ENCODE data around the gene CAMK4.
A peak's percentile ranks its signal among the peaks of the same experiment; 100 is the strongest.

Gene CAMK4

GRCh38 chr5:111227226-111227782, 3.1 kb downstream of the CAMK4 start:
- H3K9me3 ChIP-seq: no peaks in the 10 kb centered on the region
- H3K4me3 ChIP-seq (ENCODE audit: low read depth, low read length): peak overlapping the region; percentile 85
- DNase-seq: peak; percentile 20
- TF ChIP-seq CTCF (IDR thresholded peaks at IDR 0.05; ENCODE audit: low read depth, low read length): no peak
- H3K4me1 ChIP-seq: peaks cover 25% of the 10 kb centered on the region
- H3K27me3 ChIP-seq: no peaks in the 10 kb centered on the region
- H3K36me3 ChIP-seq: peaks cover 17% of the 10 kb centered on the region

GRCh38 chr5:111227801-111228200, 3.6 kb downstream of the CAMK4 start:
- Histone ChIP-seq H3K4me1 (peaks cover 25% of the 10 kb centered on the region), H3K36me3 (peaks cover 18% of the 10 kb centered on the region), H3K9me3 (no peaks in the 10 kb centered on the region), H3K27me3 (no peaks in the 10 kb centered on the region), H3K4me3 (ENCODE audit: low read depth, low read length) (peak overlapping the region; percentile 85)
- peak; percentile 69 for DNase-seq
- TF ChIP-seq CTCF (IDR thresholded peaks at IDR 0.05; ENCODE audit: low read depth, low read length): no peak

GRCh38 chr5:111228520-111229220, 4.5 kb downstream of the CAMK4 start:
- H3K36me3 ChIP-seq: peaks cover 23% of the 10 kb centered on the region
- no peaks in the 10 kb centered on the region for H3K9me3 ChIP-seq
- H3K27me3 ChIP-seq: no peaks in the 10 kb centered on the region
- peaks cover 26% of the 10 kb centered on the region for H3K4me1 ChIP-seq
- DNase-seq: no peak
- no peak overlapping the region; the same call in 1 of the 2 replicates for H3K4me3 ChIP-seq (ENCODE audit: low read depth, low read length)
- no peak for TF ChIP-seq CTCF (IDR thresholded peaks at IDR 0.05; ENCODE audit: low read depth, low read length)

GRCh38 chr5:111229221-111229835, 5.1 kb downstream of the CAMK4 start:
- Histone ChIP-seq H3K4me1 (peaks cover 31% of the 10 kb centered on the region), H3K27me3 (no peaks in the 10 kb centered on the region), H3K4me3 (ENCODE audit: low read depth, low read length) (no peak overlapping the region), H3K36me3 (peaks cover 23% of the 10 kb centered on the region), H3K9me3 (no peaks in the 10 kb centered on the region)
- DNase-seq: no peak
- no peak for TF ChIP-seq CTCF (IDR thresholded peaks at IDR 0.05; ENCODE audit: low read depth, low read length)

GRCh38 chr5:111229871-111230810, 6.0 kb downstream of the CAMK4 start:
- no peak for TF ChIP-seq CTCF (IDR thresholded peaks at IDR 0.05; ENCODE audit: low read depth, low read length)
- peaks cover 28% of the 10 kb centered on the region for H3K36me3 ChIP-seq
- no peak for DNase-seq
- H3K4me3 ChIP-seq (ENCODE audit: low read depth, low read length): no peak overlapping the region
- H3K27me3 ChIP-seq: no peaks in the 10 kb centered on the region
- peaks cover 37% of the 10 kb centered on the region for H3K4me1 ChIP-seq
- no peaks in the 10 kb centered on the region for H3K9me3 ChIP-seq

All from BE2C (cell line).